Activated CD4-positive, CD25-positive, alpha-beta regulatory T cell treated with anti-CD3 and anti-CD28 coated beads, Interleukin-2, amount 50 U/mL, for 72 hours (primary cell): ENCODE measurements around the gene MRS2.

Experiments used
- DNase-seq: peaks from one replicate; pipeline ENCODE4 v3.0.0; 2021

Gene MRS2

DNA sequence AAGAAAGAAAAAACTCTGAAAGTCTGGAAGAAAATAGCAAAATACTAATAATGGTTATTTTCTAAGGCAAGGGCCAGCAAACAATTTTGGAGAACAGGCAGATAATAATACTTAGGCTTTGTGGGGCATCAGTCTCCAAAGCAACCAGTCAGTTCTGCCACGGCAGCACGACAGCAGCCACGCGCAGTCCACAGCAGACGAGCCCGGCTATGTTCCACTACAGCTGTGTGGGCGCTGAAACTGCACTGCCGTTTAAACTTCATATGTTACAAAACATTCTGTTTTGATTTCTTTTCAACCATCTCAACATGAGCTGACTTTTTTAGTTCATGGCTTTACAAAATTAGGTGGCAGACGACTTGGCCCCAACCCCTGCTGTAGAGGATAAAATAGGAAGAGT, 29.9 kb downstream of the MRS2 start:
- DNase-seq: no peak

DNA sequence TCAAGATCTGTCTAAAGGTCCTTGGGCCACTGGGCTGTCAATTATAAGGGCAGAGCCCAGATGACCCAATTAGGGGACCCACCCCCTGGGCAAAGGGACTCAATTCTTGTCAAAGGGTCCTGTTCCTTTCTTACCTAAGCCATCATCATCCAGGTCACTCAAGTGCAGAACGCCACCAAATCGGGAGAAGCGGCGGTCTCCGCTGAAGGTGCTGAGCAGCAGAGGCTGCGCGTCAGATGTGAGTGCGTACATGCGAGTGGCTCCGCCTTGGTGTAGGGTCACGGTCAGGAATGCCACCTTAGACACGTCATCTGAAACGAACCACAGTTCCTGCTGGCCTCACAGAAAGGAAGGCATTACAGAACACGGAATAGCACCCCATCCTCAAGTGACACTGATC, 34.2 kb downstream of the MRS2 start:
- DNase-seq: no peak

DNA sequence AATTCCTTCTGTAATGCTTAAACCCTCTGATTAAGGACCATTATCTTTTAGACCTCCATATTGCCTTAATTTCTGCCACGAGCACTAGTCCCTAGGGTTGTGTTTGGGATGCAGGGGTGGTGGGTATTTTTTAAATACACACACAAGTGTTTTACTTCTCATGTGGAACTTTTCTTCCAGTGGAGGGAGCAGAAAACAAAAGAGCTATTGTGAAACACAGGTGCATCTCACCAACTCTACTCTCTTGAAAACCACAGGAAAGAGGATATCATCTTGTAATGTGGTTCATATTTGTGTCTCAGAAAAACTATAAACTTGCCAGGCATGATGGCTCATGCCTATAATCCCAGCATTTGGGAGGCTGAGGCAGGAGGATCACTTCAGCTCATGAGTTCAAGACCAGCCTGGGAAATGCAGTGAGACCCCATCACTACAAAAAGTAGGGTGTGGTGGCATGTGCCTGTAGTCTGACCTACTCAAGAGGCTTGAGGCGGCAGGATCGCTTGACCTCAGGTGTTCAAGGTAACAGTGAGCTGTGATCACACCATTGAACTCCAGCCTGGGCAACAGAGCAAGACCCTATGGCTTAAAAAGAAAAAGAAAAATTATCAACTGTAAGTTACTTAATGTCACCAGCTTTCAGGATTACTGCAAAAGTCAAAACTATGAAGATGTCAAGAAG, 37.3 kb downstream of the MRS2 start:
- no peak for DNase-seq

DNA sequence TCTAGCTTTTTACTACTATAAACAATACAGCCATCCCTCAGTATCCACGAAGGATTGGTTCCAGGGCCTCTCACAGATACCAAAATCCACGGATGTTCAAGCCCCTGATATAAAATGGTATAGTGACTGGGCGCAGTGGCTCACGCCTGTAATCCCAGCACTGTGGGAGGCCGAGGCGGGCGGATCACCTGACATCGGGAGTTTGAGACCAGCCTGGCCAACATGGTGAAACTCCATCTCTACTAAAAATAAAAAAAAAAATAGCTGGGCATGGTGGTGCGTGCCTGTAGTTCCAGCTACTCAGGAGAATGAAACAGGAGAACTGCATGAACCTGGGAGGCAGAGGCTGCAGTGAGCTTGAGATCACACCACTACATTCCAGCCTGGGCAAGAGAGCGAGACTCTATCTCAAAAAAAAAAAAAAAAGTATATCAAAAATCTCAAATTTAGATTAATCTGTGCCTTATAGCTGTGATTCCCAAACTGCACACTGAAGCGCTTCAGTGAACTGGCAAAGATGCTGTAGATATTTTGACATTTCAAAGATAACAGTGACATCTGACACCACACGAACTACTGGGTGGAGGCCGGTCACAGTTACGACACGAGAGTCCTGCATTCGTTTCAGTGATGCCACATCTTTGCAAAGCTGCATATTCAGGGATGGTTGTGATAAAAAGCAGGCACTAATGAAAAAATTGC, 38.3 kb downstream of the MRS2 start:
- DNase-seq: no peak

GRCh38 chr6:24441599-24441904, 38.8 kb downstream of the MRS2 start:
- DNase-seq: no peak

GRCh38 chr6:24444588-24444987, 41.9 kb downstream of the MRS2 start:
- DNase-seq: no peak

DNA sequence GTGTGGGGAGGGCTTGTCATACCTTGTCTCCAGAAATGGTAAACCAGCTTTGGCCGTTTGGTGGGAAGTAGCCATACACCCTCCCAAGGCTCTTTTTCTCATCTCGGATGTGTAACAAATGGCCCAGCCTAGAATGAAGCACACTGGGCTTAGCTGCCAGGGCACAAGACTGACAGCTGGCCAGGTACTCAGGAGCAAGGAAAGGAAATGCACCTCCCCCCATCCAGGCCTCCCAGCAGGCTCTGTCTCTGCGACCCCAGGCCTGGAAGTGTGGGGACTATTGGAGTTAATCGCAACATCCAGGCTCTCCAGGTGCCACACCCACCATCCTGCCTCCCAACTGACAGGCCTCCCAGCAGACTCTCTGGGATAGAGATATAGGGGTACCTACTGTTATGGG, 43.0 kb downstream of the MRS2 start:
- DNase-seq: no peak

GRCh38 chr6:24446670-24447069, 43.9 kb downstream of the MRS2 start:
- DNase-seq: no peak

DNA sequence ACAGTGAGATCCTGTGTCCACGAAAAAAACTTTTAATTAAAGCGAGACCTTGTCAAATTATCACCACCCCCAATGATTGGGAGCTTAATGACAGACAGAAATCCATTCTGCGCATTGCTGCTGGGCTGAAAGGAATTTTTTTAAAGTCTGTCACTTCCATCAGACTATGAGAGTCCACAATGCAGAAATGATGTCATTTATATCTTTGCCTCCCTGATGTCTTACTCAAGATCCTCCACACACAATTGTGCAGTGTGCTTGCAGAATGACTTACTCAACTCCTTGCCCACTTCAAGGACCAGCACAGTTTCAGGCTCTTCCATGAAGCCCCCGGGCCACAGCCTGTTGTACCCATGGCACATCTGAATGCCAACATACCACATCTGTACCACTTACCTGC, 45.7 kb downstream of the MRS2 start:
- DNase-seq: no peak

DNA sequence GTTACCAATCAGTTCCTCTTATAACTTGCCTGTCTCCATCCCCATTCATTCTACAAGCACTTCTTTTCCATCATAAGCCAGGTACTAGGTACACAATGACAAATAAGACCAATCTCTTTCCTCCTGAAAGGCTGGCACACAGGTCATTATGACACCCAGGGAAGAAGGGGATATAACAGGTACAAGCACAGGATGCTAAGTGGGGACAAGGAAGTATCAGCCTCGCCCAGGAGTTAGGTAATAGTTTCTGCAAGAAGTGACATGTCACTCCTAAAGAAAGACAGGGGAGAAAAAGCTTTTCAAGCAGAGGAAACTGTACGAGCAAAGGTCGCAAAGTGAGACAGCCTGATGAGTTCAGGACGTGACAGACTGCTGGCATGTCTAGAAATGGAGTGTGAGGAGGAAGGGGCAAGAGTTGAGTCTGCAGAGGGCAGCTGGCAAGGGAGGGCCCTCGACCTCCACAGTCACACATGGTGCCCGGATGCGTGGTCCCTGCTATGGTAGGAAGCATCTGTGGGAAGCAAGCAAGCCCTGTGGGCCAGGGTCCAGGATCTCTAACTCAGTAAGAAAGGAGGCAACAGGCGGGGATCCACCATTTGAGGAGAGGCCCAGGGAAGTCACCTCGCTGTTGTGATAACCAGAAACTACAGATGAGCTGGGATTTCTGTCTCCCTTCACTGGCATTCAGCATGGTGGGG, 46.2 kb downstream of the MRS2 start:
- no peak for DNase-seq

DNA sequence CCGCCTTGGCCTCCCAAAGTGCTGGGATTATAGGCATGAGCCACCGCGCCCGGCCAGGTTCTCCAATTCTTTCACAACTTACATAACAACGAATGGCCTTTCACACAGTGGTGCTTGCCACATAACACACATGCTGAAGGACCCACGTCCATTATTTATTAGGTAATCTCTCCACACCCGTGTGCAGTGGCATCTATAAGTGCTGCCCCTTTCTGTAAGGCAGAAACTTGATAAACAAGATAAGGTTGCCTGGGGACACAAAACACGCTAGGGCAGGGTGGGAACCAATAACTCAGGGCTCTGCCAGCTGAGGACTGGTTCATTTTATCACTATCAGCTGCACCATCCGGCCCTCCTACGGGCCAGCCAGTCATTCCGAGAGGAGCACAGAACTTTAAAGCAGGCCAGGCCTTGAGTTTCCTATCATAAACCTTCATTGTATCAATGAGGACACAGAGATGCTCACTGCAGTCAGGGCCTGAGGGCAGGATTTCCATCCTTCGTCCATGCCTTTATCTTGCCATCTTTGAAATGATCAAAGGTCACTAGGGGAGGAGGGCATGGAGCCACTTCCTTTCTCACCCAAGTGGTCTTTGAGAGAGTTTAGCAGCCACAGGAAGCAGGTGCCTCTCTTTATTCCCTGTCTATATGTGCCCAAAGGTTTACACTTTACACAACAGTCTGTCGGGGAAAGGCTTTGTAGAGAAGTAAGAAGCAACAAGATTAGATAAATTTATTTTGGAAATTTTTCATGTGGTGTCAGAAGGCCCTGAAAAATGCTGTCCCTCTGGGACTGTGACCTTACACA, 49.0 kb downstream of the MRS2 start:
- DNase-seq: no peak

- DNase-seq: no peak
Measured at GRCh38 chr6:24453921-24454320, 51.2 kb downstream of the MRS2 start.

- DNase-seq: no peak
Measured at GRCh38 chr6:24454452-24454851, 51.7 kb downstream of the MRS2 start.

DNA sequence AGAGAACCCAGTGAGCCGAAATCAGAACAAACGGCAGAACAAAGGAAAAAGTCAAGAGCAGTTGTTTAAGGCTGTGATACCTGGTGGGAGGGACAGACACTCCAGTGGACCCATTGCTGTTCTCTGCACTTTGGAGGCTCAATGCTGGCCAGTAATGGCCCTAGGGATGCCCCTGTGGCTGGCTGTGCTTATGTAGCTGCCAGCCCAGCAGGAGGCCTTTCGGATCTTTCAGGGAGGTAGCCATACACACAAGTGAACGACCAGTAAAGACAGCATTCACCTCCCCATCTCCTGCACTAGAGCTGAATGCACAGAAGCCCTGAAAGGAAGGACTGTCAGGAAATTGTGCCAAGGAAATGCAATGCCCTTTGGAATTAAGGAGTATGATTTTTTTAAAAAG, 52.3 kb downstream of the MRS2 start:
- no peak for DNase-seq

DNA sequence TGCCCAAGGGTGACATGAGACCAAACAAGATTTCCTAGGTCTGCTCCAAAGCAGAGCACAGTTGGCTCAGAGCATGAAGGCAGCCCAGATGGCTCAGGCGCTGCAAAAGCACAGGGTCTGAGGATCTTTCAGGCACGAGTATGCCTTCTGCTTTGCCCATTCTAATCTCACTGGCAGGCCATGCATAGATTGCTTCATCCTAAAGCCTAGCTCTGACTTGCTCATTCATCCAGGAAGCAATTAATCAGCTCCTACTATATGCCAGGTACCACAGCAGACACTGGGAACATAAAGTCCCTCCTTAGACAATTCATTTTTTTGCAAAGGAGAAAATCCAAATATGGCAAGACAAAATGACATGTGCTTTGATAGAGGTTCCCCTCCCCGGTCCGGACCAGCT, 55.4 kb downstream of the MRS2 start:
- no peak for DNase-seq

GRCh38 chr6:24458941-24459340, 56.2 kb downstream of the MRS2 start:
- no peak for DNase-seq

- no peak for DNase-seq
Measured at GRCh38 chr6:24460966-24461365, 58.2 kb downstream of the MRS2 start.

DNA sequence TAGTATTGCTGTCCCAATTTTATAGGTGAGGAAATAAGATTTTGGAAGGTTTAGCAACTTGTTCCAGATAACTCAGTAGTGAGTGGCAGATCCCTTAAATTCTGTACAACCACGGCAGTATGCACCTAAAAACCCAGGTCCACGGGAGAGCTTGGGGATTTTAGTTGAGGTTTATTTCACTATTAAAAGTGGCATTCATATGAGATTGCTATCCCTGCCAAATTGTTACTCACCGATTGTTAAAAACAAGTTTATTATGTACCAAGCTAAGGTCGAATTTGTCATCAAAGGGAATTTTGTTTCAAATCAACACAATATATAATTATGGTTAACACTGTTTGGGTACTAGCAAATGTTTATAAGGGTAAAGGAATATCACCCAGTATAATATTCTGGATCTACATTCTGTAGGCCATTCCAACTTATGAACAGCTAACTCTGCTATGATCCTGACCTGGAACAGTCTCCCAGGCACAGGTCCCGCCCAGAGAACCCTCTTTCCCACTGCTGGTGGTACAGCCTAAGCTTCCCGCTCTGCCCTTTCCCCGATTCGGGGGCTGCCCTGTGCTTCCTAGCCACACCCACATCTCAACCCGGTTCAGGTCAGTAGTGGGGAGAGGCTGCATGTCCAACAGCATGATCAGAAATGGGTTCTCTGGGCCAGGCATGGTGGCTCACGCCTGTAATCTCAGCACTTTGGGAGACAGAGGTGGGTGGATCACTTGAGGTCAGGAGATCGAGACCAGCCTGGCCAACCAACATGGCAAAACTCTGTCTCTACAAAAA, 61.7 kb downstream of the MRS2 start:
- no peak for DNase-seq

DNA sequence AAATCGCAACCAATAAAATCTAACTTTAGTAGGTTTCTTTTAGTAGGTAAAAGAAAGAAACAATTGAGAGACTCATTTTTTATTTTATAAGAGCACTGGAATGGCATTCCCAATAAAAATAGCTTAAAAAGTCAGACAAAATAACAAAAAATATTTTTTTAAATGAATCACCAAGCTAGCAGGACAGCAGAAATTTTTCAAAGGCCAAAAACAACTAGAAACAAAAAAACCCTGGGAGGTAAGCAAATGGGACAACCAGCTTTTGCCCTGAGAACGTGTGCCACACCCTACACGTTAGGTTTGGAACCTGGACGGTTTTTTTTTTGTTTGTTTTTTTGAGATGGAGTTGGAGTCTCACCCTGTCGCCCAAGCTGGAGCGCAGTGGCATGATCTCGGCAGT, 67.1 kb downstream of the MRS2 start:
- no peak for DNase-seq

- DNase-seq: no peak
Measured at GRCh38 chr6:24472181-24472580, 69.4 kb downstream of the MRS2 start.
